Spleen (tissue), 7 donors: ENCODE results near the gene DPF1.

Source experiments
- CTCF ChIP-seq, 11 experiments: fragments of 200-600 bp in 7 of 11; fragments of 450-650 bp in 4 of 11; sonication (generic) in 4 of 11; IDR thresholded peaks in 8 of 11; conservative IDR thresholded peaks in 3 of 11; 1 replicate in 7 of 11; 2 replicates in 4 of 11; pipeline versions ENCODE4 v1.4.0 to v1.8.0; 2016 to 2021; ENCODE audit warnings: antibody characterized with exemption in 11 of 11, inconsistent platforms in 4 of 11, mild to moderate bottlenecking in 1 of 11
- POLR2AphosphoS5 ChIP-seq, 3 donors: sonication (generic); formaldehyde crosslinking; IDR thresholded peaks; one replicate each; pipeline ENCODE4 v1.5.1; 2017; ENCODE audit warnings: antibody characterized with exemption in 3 of 3
- donor health status: DM: no; HTN: no; CAD: no; lungs with moderate emphysema.
- donor health status: DM: no; HTN: no; CAD: no.
- donor health status: DM: no; HTN: no; CAD: no.

GRCh38 chr19:38228005-38228377 lies 4.0 kb upstream of the DPF1 start:
- TF ChIP-seq POLR2AphosphoS5 (IDR thresholded peaks at IDR 0.05) (no peak), CTCF (IDR thresholded peaks at IDR 0.05 in 8 of 11, conservative IDR thresholded peaks at IDR 0.05 in 3 of 11) (no peak)
